ENCODE results near the gene TMEM242. TPM values are rescaled to one million over a fixed set of nuclear protein-coding genes. Genes with fewer than 3 reads are reported as not detected.

The TMEM242 gene
- total and polyA plus RNA-seq, 2 experiments from 2014 or later: 6.4 to 14.5 TPM

GRCh38 chr6:157253017-157253416 lies 70.3 kb downstream of the TMEM242 start:
- DNase-seq: no peak
- Histone ChIP-seq H3K27ac (no peak overlapping the region), H3K9me3 (ENCODE audit: low read depth) (no peaks in the 10 kb centered on the region)

GRCh38 chr6:157251586-157252247 lies 71.6 kb downstream of the TMEM242 start:
- 74 to 78% methylated on average over 8 of the region's 8 CpGs for WGBS, 2 experiments (ENCODE audit: low coverage in 1 of 2, low lambda C conversion rate in 2 of 2, missing lambda C conversion rate in 2 of 2)
- TF ChIP-seq EZH2phosphoT487 (IDR thresholded peaks at IDR 0.05; ENCODE audit: insufficient read depth, low read depth) (no peak), EZH2 (IDR thresholded peaks at IDR 0.05; ENCODE audit: insufficient read depth, poor library complexity, severe bottlenecking) (no peak)
- H3K4me3 ChIP-seq: no peak overlapping the region
- H3K79me2 ChIP-seq (ENCODE audit: insufficient read depth): no peaks in the 10 kb centered on the region
- H3K4me1 ChIP-seq (ENCODE audit: insufficient read depth): no peaks in the 10 kb centered on the region
- H3K4me2 ChIP-seq (ENCODE audit: unreplicated experiment): no peak overlapping the region
- H4K20me1 ChIP-seq (ENCODE audit: insufficient read depth): no peaks in the 10 kb centered on the region
- H2AFZ ChIP-seq: no peak overlapping the region
- no peaks in the 10 kb centered on the region for H3K27me3 ChIP-seq (replicated peaks; ENCODE audit: insufficient read depth)
- in situ Hi-C loops (cut with MboI): no loop called here
- H3K9me2 ChIP-seq (ENCODE audit: insufficient read depth): no peaks in the 10 kb centered on the region
- no peak for DNase-seq
- no peaks in the 10 kb centered on the region for H3K9me3 ChIP-seq (ENCODE audit: low read depth)
- H3K36me3 ChIP-seq (ENCODE audit: low read depth): no peaks in the 10 kb centered on the region
- no peak overlapping the region for H3K9ac ChIP-seq
- no peak overlapping the region for H3K27ac ChIP-seq
- H3F3A ChIP-seq (ENCODE audit: insufficient read depth): no peaks in the 10 kb centered on the region

More at GRCh38 chr6:157253017-157253416, 70.3 kb downstream of the TMEM242 start:
- H3K79me2 ChIP-seq (ENCODE audit: insufficient read depth): no peaks in the 10 kb centered on the region
- no peak overlapping the region for H3K4me2 ChIP-seq (ENCODE audit: unreplicated experiment)
- H3K9me2 ChIP-seq (ENCODE audit: insufficient read depth): no peaks in the 10 kb centered on the region
- H4K20me1 ChIP-seq (ENCODE audit: insufficient read depth): no peaks in the 10 kb centered on the region
- no peaks in the 10 kb centered on the region for H3K4me1 ChIP-seq (ENCODE audit: insufficient read depth)
- in situ Hi-C loops (cut with MboI): no loop called here
- H3K4me3 ChIP-seq: no peak overlapping the region
- no peaks in the 10 kb centered on the region for H3F3A ChIP-seq (ENCODE audit: insufficient read depth)
- H3K9ac ChIP-seq: no peak overlapping the region
- TF ChIP-seq EZH2phosphoT487 (IDR thresholded peaks at IDR 0.05; ENCODE audit: insufficient read depth, low read depth) (no peak), EZH2 (IDR thresholded peaks at IDR 0.05; ENCODE audit: insufficient read depth, poor library complexity, severe bottlenecking) (no peak)
- WGBS, 2 experiments (ENCODE audit: low coverage in 1 of 2, low lambda C conversion rate in 2 of 2, missing lambda C conversion rate in 2 of 2): 67 to 68% methylated on average over 7 of the region's 7 CpGs
- no peaks in the 10 kb centered on the region for H3K36me3 ChIP-seq (ENCODE audit: low read depth)
- no peak overlapping the region for H2AFZ ChIP-seq
- H3K27me3 ChIP-seq (replicated peaks; ENCODE audit: insufficient read depth): no peaks in the 10 kb centered on the region

- H3K9me2 ChIP-seq (ENCODE audit: insufficient read depth): no peaks in the 10 kb centered on the region
- no peaks in the 10 kb centered on the region for H3K9me3 ChIP-seq (ENCODE audit: low read depth)
- WGBS, 2 experiments (ENCODE audit: low coverage in 1 of 2, low lambda C conversion rate in 2 of 2, missing lambda C conversion rate in 2 of 2): 42 to 48% methylated on average over 8 of the region's 8 CpGs
- no peak overlapping the region for H3K4me2 ChIP-seq (ENCODE audit: unreplicated experiment)
- DNase-seq: no peak
- in situ Hi-C loops (cut with MboI): no loop called here
- peaks cover 5% of the 10 kb centered on the region for H3F3A ChIP-seq (ENCODE audit: insufficient read depth)
- H3K9ac ChIP-seq: no peak overlapping the region
- H3K36me3 ChIP-seq (ENCODE audit: low read depth): no peaks in the 10 kb centered on the region
- H3K4me3 ChIP-seq: no peak overlapping the region
- no peaks in the 10 kb centered on the region for H4K20me1 ChIP-seq (ENCODE audit: insufficient read depth)
- no peaks in the 10 kb centered on the region for H3K79me2 ChIP-seq (ENCODE audit: insufficient read depth)
- H3K27me3 ChIP-seq (replicated peaks; ENCODE audit: insufficient read depth): no peaks in the 10 kb centered on the region
- H2AFZ ChIP-seq: no peak overlapping the region
- peaks cover 16% of the 10 kb centered on the region for H3K4me1 ChIP-seq (ENCODE audit: insufficient read depth)
- TF ChIP-seq EZH2 (IDR thresholded peaks at IDR 0.05; ENCODE audit: insufficient read depth, poor library complexity, severe bottlenecking): no peak
- no peak for TF ChIP-seq EZH2phosphoT487 (IDR thresholded peaks at IDR 0.05; ENCODE audit: insufficient read depth, low read depth)
- no peak overlapping the region for H3K27ac ChIP-seq
Measured at GRCh38 chr6:157249826-157250225, 73.5 kb downstream of the TMEM242 start.

- no peak for DNase-seq
- in situ Hi-C loops (cut with MboI): no loop called here
- H3K36me3 ChIP-seq (ENCODE audit: low read depth): no peaks in the 10 kb centered on the region
- H3K9me2 ChIP-seq (ENCODE audit: insufficient read depth): no peaks in the 10 kb centered on the region
- H3K9me3 ChIP-seq (ENCODE audit: low read depth): no peaks in the 10 kb centered on the region
- no peaks in the 10 kb centered on the region for H3K27me3 ChIP-seq (replicated peaks; ENCODE audit: insufficient read depth)
- no peaks in the 10 kb centered on the region for H3K79me2 ChIP-seq (ENCODE audit: insufficient read depth)
- no peak overlapping the region for H3K4me3 ChIP-seq
- H3K4me1 ChIP-seq (ENCODE audit: insufficient read depth): peaks cover 22% of the 10 kb centered on the region
- no peak overlapping the region for H2AFZ ChIP-seq
- TF ChIP-seq EZH2phosphoT487 (IDR thresholded peaks at IDR 0.05; ENCODE audit: insufficient read depth, low read depth): no peak
- no peak for TF ChIP-seq EZH2 (IDR thresholded peaks at IDR 0.05; ENCODE audit: insufficient read depth, poor library complexity, severe bottlenecking)
- no peak overlapping the region for H3K9ac ChIP-seq
- no peak overlapping the region for H3K27ac ChIP-seq
- 28 to 50% methylated on average over 1 of the region's 1 CpG for WGBS, 2 experiments (ENCODE audit: low coverage in 1 of 2, low lambda C conversion rate in 2 of 2, missing lambda C conversion rate in 2 of 2)
- H3K4me2 ChIP-seq (ENCODE audit: unreplicated experiment): no peak overlapping the region
- peaks cover 14% of the 10 kb centered on the region for H3F3A ChIP-seq (ENCODE audit: insufficient read depth)
- H4K20me1 ChIP-seq (ENCODE audit: insufficient read depth): no peaks in the 10 kb centered on the region
Measured at GRCh38 chr6:157248264-157248663, 75.1 kb downstream of the TMEM242 start.
